Activated CD4-positive, alpha-beta T cell treated with anti-CD3 and anti-CD28 coated beads, Interleukin-2, amount 10 ng/mL, durations not matched to agents 7 days and 5 days (primary cell): ENCODE data around the gene LGI2. TPM values are rescaled to one million over a fixed set of nuclear protein-coding genes. Genes with fewer than 3 reads are reported as not detected.

ENCODE experiments used
- CTCF ChIA-PET: fragments of 350-600 bp; sonication (Branson Sonifier 250); formaldehyde crosslinking; loops from one replicate; lab custom pipeline; 2021; ENCODE audit warnings: antibody characterized with exemption; lab: Charles Lee
- POLR2A ChIA-PET: fragments of 350-600 bp; sonication (Branson Sonifier 250); formaldehyde crosslinking; loops from one replicate; lab custom pipeline; 2021; ENCODE audit warnings: antibody characterized with exemption; lab: Charles Lee
- DNase-seq: peaks from one replicate; pipeline ENCODE4 v3.0.0-alpha.2; 2020
- H3K27ac Mint-ChIP-seq: one replicate; pipeline ENCODE4 v1.8.0; 2021; ENCODE audit warnings: mild to moderate bottlenecking, moderate library complexity, mixed read lengths
- H3K27me3 Mint-ChIP-seq: one replicate; pipeline ENCODE4 v1.8.0; 2021; ENCODE audit warnings: mixed read lengths
- H3K36me3 Mint-ChIP-seq: one replicate; pipeline ENCODE4 v1.8.0; 2021; ENCODE audit warnings: low read depth, mixed read lengths
- H3K4me1 Mint-ChIP-seq: one replicate; pipeline ENCODE4 v1.8.0; 2021; ENCODE audit warnings: mixed read lengths
- H3K4me3 Mint-ChIP-seq: one replicate; pipeline ENCODE4 v1.8.0; 2021; ENCODE audit warnings: mild to moderate bottlenecking, moderate library complexity, mixed read lengths
- H3K9me3 Mint-ChIP-seq: one replicate; pipeline ENCODE4 v1.8.0; 2021; ENCODE audit warnings: mixed read lengths
- total RNA-seq, 2 experiments: library from RNA; stranded (reverse); gene quantifications; one replicate each; pipeline ENCODE4 v1.2.3, GENCODE V29; 2021

LGI2 gene
- total RNA-seq, 2 experiments from 2014 or later = not detected

- no peak for DNase-seq
- ChIA-PET CTCF (no interaction called here), POLR2A (no interaction called here)
- H3K4me1 Mint-ChIP-seq = peaks cover 7% of the 10 kb centered on the region
- H3K4me3 Mint-ChIP-seq = no peak overlapping the region
- no peak overlapping the region for H3K27ac Mint-ChIP-seq
- H3K9me3 Mint-ChIP-seq = no peaks in the 10 kb centered on the region
- H3K27me3 Mint-ChIP-seq = peaks cover 5% of the 10 kb centered on the region
- H3K36me3 Mint-ChIP-seq = no peaks in the 10 kb centered on the region
These were observed 29.2 kb downstream of the LGI2 start for GRCh38 chr4:25001509-25001908.

DNA sequence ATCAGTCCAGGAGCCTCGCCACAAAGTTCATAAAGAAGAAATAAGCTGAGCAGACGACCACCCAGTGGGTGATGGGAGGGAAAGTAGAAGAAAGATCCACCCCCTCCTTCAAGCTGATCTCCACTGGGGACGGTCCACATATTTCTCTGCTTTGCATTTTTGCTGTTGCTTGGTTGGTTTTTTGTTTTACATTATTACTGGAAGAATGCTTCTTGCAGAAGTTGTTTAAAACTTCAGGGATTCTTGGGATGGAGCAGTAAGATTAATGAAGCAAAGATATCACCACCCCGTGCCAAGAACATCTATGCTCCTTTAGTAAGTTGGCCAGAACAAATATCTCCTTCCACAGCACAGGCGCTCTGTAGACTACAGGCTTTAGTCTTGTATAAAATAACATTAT is 30.1 kb downstream of the LGI2 start:
- Mint-ChIP-seq H3K36me3 (no peaks in the 10 kb centered on the region), H3K9me3 (no peaks in the 10 kb centered on the region), H3K27me3 (peaks cover 5% of the 10 kb centered on the region), H3K4me3 (no peak overlapping the region), H3K27ac (no peak overlapping the region), H3K4me1 (peaks cover 7% of the 10 kb centered on the region)
- no peak for DNase-seq
- CTCF ChIA-PET = no interaction called here
- POLR2A ChIA-PET = no interaction called here

DNA sequence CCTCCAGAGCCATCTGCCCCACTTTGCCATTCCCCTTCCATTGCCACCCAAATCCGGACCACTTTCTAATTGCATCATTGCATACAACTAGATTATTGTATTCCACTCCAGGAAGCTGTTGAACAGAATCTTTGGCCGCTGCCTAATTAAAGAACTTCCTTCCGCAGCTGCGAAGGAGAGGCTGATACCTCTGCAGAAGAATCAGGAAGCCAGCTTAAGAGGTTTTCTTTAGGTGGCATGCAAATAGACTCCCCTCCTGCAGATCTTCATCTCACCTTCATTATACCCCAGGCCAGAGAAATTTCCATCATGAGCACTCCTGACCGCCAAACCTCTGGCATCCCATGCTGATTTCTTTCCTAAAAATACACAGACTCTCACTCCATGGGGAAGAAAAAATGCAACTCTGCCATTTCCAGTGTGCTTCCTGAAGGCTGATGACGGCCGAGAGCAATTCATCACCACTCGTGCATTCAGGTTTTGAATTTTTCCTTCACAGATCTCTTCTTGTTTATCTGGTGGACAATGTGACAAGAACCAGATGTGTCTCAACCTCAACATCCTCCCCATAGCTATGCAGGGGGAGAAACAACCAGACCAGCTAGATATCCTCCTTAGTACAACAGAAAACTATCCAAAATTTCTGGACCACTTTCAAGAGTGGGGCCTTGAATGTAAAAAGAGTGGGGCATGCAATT is 31.2 kb downstream of the LGI2 start:
- POLR2A ChIA-PET = no interaction called here
- peaks cover 5% of the 10 kb centered on the region for H3K27me3 Mint-ChIP-seq
- H3K9me3 Mint-ChIP-seq = no peaks in the 10 kb centered on the region
- DNase-seq = no peak
- H3K27ac Mint-ChIP-seq = no peak overlapping the region
- peaks cover 7% of the 10 kb centered on the region for H3K4me1 Mint-ChIP-seq
- H3K36me3 Mint-ChIP-seq = no peaks in the 10 kb centered on the region
- CTCF ChIA-PET = no interaction called here
- no peak overlapping the region for H3K4me3 Mint-ChIP-seq

DNA sequence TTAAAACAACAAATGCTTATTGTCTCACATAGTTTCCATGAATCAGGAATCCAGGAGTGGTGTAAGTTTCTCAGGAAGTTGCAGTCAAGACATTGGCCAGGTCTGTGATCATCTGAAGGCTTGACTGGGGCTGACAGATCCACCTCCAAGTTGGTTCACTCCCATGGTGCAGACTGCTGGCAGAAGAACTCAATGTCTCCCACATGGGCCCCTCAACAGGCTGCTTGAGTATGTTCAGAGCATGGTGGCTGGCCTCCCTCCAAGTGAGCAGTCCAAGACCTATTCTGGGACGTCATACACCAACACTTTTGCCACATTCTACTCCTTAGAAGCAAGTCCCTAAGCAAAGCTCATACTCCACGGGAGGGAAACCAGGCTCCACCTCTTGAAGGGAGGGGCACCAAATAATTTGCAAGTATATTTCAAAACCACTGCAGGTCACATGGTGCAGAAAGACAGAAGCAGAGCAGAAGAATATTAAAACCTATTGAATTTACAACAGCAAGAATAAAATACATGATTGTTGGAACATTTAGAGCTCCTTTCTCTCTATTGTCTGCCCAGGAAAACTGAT is 35.3 kb downstream of the LGI2 start:
- Mint-ChIP-seq H3K36me3 (no peaks in the 10 kb centered on the region), H3K9me3 (no peaks in the 10 kb centered on the region), H3K27ac (no peak overlapping the region), H3K27me3 (peaks cover 3% of the 10 kb centered on the region), H3K4me1 (peaks cover 7% of the 10 kb centered on the region), H3K4me3 (no peak overlapping the region)
- POLR2A ChIA-PET = no interaction called here
- no peak for DNase-seq
- CTCF ChIA-PET = no interaction called here

GRCh38 chr4:24993551-24994080 is 37.1 kb downstream of the LGI2 start:
- no peak overlapping the region for H3K4me3 Mint-ChIP-seq
- H3K36me3 Mint-ChIP-seq = no peaks in the 10 kb centered on the region
- POLR2A ChIA-PET = no interaction called here
- no peaks in the 10 kb centered on the region for H3K27me3 Mint-ChIP-seq
- CTCF ChIA-PET = no interaction called here
- no peak overlapping the region for H3K27ac Mint-ChIP-seq
- H3K9me3 Mint-ChIP-seq = no peaks in the 10 kb centered on the region
- H3K4me1 Mint-ChIP-seq = no peaks in the 10 kb centered on the region
- no peak for DNase-seq

- H3K9me3 Mint-ChIP-seq = no peaks in the 10 kb centered on the region
- no peak overlapping the region for H3K27ac Mint-ChIP-seq
- H3K36me3 Mint-ChIP-seq = no peaks in the 10 kb centered on the region
- ChIA-PET CTCF (no interaction called here), POLR2A (no interaction called here)
- DNase-seq = no peak
- H3K4me3 Mint-ChIP-seq = no peak overlapping the region
- no peaks in the 10 kb centered on the region for H3K27me3 Mint-ChIP-seq
- H3K4me1 Mint-ChIP-seq = no peaks in the 10 kb centered on the region
These were observed 37.8 kb downstream of the LGI2 start for GRCh38 chr4:24992968-24993367.

- Mint-ChIP-seq H3K27me3 (no peaks in the 10 kb centered on the region), H3K9me3 (no peaks in the 10 kb centered on the region), H3K36me3 (no peaks in the 10 kb centered on the region), H3K4me3 (no peak overlapping the region), H3K4me1 (no peaks in the 10 kb centered on the region), H3K27ac (no peak overlapping the region)
- ChIA-PET CTCF (interaction anchor here (0.5 to 1.7 kb wide), 2 partner anchors 11 to 77 kb away, joined by 3 to 7 read pairs; no protein-coding TSS in a partner anchor), POLR2A (no interaction called here)
- DNase-seq = no peak
These were observed 39.7 kb downstream of the LGI2 start for GRCh38 chr4:24991015-24991414.

DNA sequence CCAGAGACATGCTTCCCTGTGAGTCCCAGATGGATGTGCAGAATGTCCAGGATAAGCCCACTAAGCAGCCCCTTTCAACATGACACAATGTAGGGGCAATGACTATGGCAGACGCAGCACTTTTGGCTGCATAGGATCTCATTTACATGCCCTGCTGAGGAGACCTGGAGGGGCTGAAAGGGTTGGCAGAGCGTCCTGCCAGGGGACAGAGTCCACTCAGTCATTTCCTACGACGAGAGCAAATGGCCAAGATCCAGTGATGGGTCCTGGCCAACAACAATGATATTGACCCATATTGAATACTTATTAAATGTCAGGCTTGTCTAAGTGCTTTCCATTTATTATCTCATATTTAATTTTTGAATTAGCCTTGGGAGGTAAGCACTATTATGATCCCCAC is 41.4 kb downstream of the LGI2 start:
- no peak overlapping the region for H3K4me3 Mint-ChIP-seq
- DNase-seq = no peak
- H3K27me3 Mint-ChIP-seq = no peaks in the 10 kb centered on the region
- ChIA-PET POLR2A (no interaction called here), CTCF (no interaction called here)
- no peaks in the 10 kb centered on the region for H3K36me3 Mint-ChIP-seq
- no peaks in the 10 kb centered on the region for H3K4me1 Mint-ChIP-seq
- H3K9me3 Mint-ChIP-seq = no peaks in the 10 kb centered on the region
- no peak overlapping the region for H3K27ac Mint-ChIP-seq

DNA sequence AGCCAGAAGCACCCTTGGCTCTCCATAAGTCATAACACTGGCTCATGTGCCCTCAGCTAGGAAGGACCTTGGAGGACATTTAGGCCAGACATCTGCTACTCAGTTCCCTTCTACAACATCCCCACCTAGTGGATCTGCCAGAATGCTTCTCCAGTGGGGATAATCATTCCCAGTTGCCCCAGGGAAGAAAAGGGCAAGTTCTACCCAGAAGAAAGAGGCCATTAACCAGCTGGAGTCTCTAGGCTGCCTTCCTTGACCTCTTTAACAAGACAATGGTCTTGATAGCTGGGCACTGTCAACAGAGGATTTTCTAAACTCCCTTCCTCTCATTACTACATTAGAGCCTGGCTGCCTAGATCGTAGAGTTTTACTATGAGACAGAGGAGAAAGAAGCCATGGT is 42.0 kb downstream of the LGI2 start:
- Mint-ChIP-seq H3K36me3 (no peaks in the 10 kb centered on the region), H3K9me3 (no peaks in the 10 kb centered on the region), H3K27me3 (no peaks in the 10 kb centered on the region), H3K27ac (no peak overlapping the region), H3K4me3 (no peak overlapping the region), H3K4me1 (no peaks in the 10 kb centered on the region)
- POLR2A ChIA-PET = no interaction called here
- CTCF ChIA-PET = no interaction called here
- no peak for DNase-seq

GRCh38 chr4:24984602-24985532 is 45.9 kb downstream of the LGI2 start:
- POLR2A ChIA-PET = no interaction called here

DNA sequence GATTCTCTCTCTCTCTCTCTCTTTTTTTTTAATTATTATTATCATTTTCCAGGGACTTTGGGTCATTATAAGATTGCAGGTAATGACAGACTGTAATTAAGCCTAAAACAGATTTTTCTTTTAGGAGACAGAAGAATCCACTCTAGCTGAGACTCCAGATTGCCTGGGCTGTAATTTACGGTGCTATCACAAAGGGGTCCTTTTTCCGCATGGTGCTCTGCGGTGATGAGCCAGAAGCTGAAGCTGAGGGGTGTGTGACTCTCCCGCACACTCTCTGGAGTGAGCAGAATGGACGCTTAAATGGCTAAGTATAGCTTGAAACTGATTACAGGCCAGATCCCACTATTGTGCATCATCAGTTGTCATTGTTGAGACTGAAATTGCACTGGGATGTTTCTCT is 50.0 kb downstream of the LGI2 start:
- ChIA-PET CTCF (interaction anchor here (0.9 to 1.2 kb wide), 5 partner anchors 10 to 510 kb away, joined by 3 to 7 read pairs (median 4); no protein-coding TSS in a partner anchor), POLR2A (interaction anchor here (0.6 kb wide), 1 partner anchor 210 kb away, joined by 6 read pairs; no protein-coding TSS in a partner anchor)
- Mint-ChIP-seq H3K4me3 (no peak overlapping the region), H3K4me1 (peaks cover 11% of the 10 kb centered on the region), H3K9me3 (no peaks in the 10 kb centered on the region), H3K36me3 (no peaks in the 10 kb centered on the region), H3K27ac (no peak overlapping the region), H3K27me3 (peaks cover 13% of the 10 kb centered on the region)
- DNase-seq = no peak

More at GRCh38 chr4:24984602-24985532, 45.9 kb downstream of the LGI2 start:
- Mint-ChIP-seq H3K4me1 (peaks cover 5% of the 10 kb centered on the region), H3K27me3 (no peaks in the 10 kb centered on the region), H3K9me3 (no peaks in the 10 kb centered on the region), H3K4me3 (no peak overlapping the region), H3K36me3 (no peaks in the 10 kb centered on the region), H3K27ac (no peak overlapping the region)
- DNase-seq = no peak
- CTCF ChIA-PET = no interaction called here

DNA sequence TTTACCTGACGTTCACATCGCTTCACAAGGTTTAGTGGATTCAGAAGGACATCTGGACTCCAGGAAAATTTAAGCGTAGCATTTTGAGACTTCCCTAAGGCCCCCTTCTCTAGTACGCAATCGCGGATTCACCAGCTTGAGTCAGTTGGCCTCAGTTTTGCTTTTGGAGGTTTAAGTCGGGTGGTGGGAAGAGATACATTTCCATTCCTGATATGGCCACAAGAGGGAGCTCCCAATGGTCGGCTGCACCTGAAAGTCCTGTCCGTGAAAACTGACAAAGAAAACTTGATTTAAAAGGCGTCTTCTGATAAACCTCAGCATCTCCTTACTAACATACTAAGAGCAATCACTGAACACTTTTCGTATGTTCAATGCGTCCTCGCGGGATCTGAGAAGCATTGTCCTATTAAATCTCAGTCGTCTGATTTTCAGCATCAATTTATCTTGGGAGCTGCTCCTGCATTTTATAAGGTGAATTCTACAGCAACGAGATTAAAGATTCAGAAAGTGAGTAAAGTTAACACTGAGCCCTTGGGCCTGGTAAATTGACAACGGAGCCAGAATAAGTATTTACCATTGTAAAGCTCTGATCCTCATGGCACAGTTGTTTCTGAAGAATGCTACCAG is 50.6 kb downstream of the LGI2 start:
- peaks cover 11% of the 10 kb centered on the region for H3K4me1 Mint-ChIP-seq
- peak; percentile 63 for DNase-seq
- no peak overlapping the region for H3K4me3 Mint-ChIP-seq
- no peaks in the 10 kb centered on the region for H3K36me3 Mint-ChIP-seq
- POLR2A ChIA-PET = interaction anchor here (0.6 kb wide), 1 partner anchor 209 kb away, joined by 6 read pairs; no protein-coding TSS in a partner anchor
- CTCF ChIA-PET = interaction anchor here (0.9 to 1.2 kb wide), 7 partner anchors 11 to 510 kb away, joined by 3 to 7 read pairs (median 4); no protein-coding TSS in a partner anchor
- no peaks in the 10 kb centered on the region for H3K9me3 Mint-ChIP-seq
- H3K27me3 Mint-ChIP-seq = peaks cover 13% of the 10 kb centered on the region
- H3K27ac Mint-ChIP-seq = no peak overlapping the region
